H9 (cell line): ENCODE data around the gene KRTAP5-9. TPM values are rescaled to one million over a fixed set of nuclear protein-coding genes. Genes with fewer than 3 reads are reported as not detected.

Experiments used
- DNase-seq: peaks from one replicate; pipeline ENCODE4 v3.0.0-alpha.2; 2017
- H2AFZ ChIP-seq: one replicate; pipeline ENCODE4 v1.6.1; 2013; ENCODE audit warnings: mild to moderate bottlenecking, low read length, control low read depth, moderate library complexity
- H2AK5ac ChIP-seq: 2 replicates; pipeline ENCODE4 v1.6.1; 2013; ENCODE audit warnings: low read length, control low read depth, mixed read lengths; ENCODE audit not compliant: insufficient read length
- H2BK120ac ChIP-seq: one replicate; pipeline ENCODE4 v1.6.1; 2013; ENCODE audit warnings: low read depth, mild to moderate bottlenecking, low read length, control low read depth, inconsistent platforms; ENCODE audit not compliant: poor library complexity, severe bottlenecking
- H2BK12ac ChIP-seq: 2 replicates; pipeline ENCODE4 v1.6.1; 2013; ENCODE audit warnings: low read length, control low read depth, mixed read lengths, low read depth; ENCODE audit not compliant: insufficient read length
- H2BK15ac ChIP-seq: 2 replicates; pipeline ENCODE4 v1.6.1; 2013; ENCODE audit warnings: low read depth, low read length, control low read depth
- H2BK20ac ChIP-seq: one replicate; pipeline ENCODE4 v1.6.1; 2013; ENCODE audit warnings: low read depth, mild to moderate bottlenecking, low read length, control low read depth, inconsistent platforms; ENCODE audit not compliant: poor library complexity, severe bottlenecking
- H2BK5ac ChIP-seq: 2 replicates; pipeline ENCODE4 v1.6.1; 2013; ENCODE audit warnings: low read length, control low read depth, mixed read lengths; ENCODE audit not compliant: insufficient read length
- H3K14ac ChIP-seq: 2 replicates; pipeline ENCODE4 v1.6.1; 2013; ENCODE audit warnings: low read length, control low read depth; ENCODE audit not compliant: insufficient read depth
- H3K18ac ChIP-seq: 2 replicates; pipeline ENCODE4 v1.6.1; 2013; ENCODE audit warnings: low read depth, mild to moderate bottlenecking, mixed read lengths, low read length, control low read depth; ENCODE audit not compliant: insufficient read length
- H3K23ac ChIP-seq: 2 replicates; pipeline ENCODE4 v1.6.1; 2013; ENCODE audit warnings: low read length, control low read depth, mixed read lengths, low read depth; ENCODE audit not compliant: insufficient read length
- H3K23me2 ChIP-seq: 2 replicates; pipeline ENCODE4 v1.6.1; 2013; ENCODE audit warnings: low read depth, mild to moderate bottlenecking, mixed read lengths, low read length, control low read depth; ENCODE audit not compliant: insufficient read length, poor library complexity, severe bottlenecking
- H3K27ac ChIP-seq: 2 replicates; pipeline ENCODE4 v1.5.1; 2013; ENCODE audit warnings: low read length, control low read depth, mixed read lengths, low read depth; ENCODE audit not compliant: insufficient read length
- H3K27me3 ChIP-seq: 2 replicates; pipeline ENCODE4 v1.6.1; 2013; ENCODE audit warnings: low read length, control low read depth, inconsistent platforms; ENCODE audit not compliant: insufficient read depth
- H3K4ac ChIP-seq: 2 replicates; pipeline ENCODE4 v1.6.1; 2013; ENCODE audit warnings: low read depth, mild to moderate bottlenecking, control low read depth, inconsistent platforms, low read length, moderate library complexity
- H3K4me1 ChIP-seq: 2 replicates; pipeline ENCODE4 v1.6.1; 2013; ENCODE audit warnings: low read length, control low read depth, inconsistent platforms; ENCODE audit not compliant: insufficient read depth
- H3K4me2 ChIP-seq: 2 replicates; pipeline ENCODE4 v1.6.1; 2013; ENCODE audit warnings: low read length, control low read depth, mixed read lengths; ENCODE audit not compliant: insufficient read length, insufficient read depth
- H3K56ac ChIP-seq: 2 replicates; pipeline ENCODE4 v1.6.1; 2013; ENCODE audit warnings: low read depth, mild to moderate bottlenecking, mixed read lengths, low read length, control low read depth; ENCODE audit not compliant: insufficient read length
- H3K79me1 ChIP-seq: 2 replicates; pipeline ENCODE4 v1.6.1; 2013; ENCODE audit warnings: low read depth, mild to moderate bottlenecking, moderate library complexity, low read length, control low read depth, inconsistent platforms; ENCODE audit not compliant: insufficient read depth, poor library complexity, severe bottlenecking
- H3K79me2 ChIP-seq: 2 replicates; pipeline ENCODE4 v1.6.1; 2013; ENCODE audit warnings: low read length, control low read depth, inconsistent platforms; ENCODE audit not compliant: insufficient read depth
- H3K9ac ChIP-seq: 2 replicates; pipeline ENCODE4 v1.6.1; 2013; ENCODE audit warnings: low read length, control low read depth, mixed read lengths; ENCODE audit not compliant: insufficient read length; ENCODE audit errors: extremely low read depth
- H3K9me3 ChIP-seq: one replicate; pipeline ENCODE4 v1.6.1; 2013; ENCODE audit warnings: low read depth, low read length, inconsistent platforms; ENCODE audit not compliant: control insufficient read depth
- H3T11ph ChIP-seq: one replicate; pipeline ENCODE4 v1.6.1; 2013; ENCODE audit warnings: mild to moderate bottlenecking, low read length, control low read depth, inconsistent platforms
- H4K20me1 ChIP-seq: one replicate; pipeline ENCODE4 v1.6.1; 2013; ENCODE audit not compliant: control insufficient read depth, insufficient read length, insufficient read depth
- H4K5ac ChIP-seq: 2 replicates; pipeline ENCODE4 v1.6.1; 2013; ENCODE audit warnings: low read depth, mild to moderate bottlenecking, mixed read lengths, low read length, control low read depth; ENCODE audit not compliant: insufficient read length
- H4K8ac ChIP-seq: replicated peaks from 2 replicates; pipeline ENCODE4 v1.6.1; 2013; ENCODE audit warnings: low read length, control low read depth, mixed read lengths, low read depth; ENCODE audit not compliant: insufficient read length
- H4K91ac ChIP-seq: 2 replicates; pipeline ENCODE4 v1.6.1; 2013; ENCODE audit warnings: low read depth, mild to moderate bottlenecking, moderate library complexity, mixed read lengths, low read length, control low read depth; ENCODE audit not compliant: insufficient read length
- H3K27ac Mint-ChIP-seq, 3 experiments: 2 replicates in 2 of 3; 3 replicates in 1 of 3; pipeline ENCODE4 v1.8.0; 2020 to 2021; ENCODE audit warnings: mixed read lengths in 3 of 3, mild to moderate bottlenecking in 1 of 3, moderate library complexity in 1 of 3
- H3K27me3 Mint-ChIP-seq: 2 replicates; pipeline ENCODE4 v1.8.0; 2021; ENCODE audit warnings: low read depth, mild to moderate bottlenecking, moderate library complexity, mixed read lengths
- H3K36me3 Mint-ChIP-seq, 3 experiments: 2 replicates in 2 of 3; 3 replicates in 1 of 3; pipeline ENCODE4 v1.8.0; 2020 to 2021; ENCODE audit warnings: low read depth in 3 of 3, mixed read lengths in 3 of 3; ENCODE audit not compliant: insufficient read depth in 1 of 3
- H3K4me1 Mint-ChIP-seq, 2 experiments: 2 replicates each; pipeline ENCODE4 v1.8.0; 2020; ENCODE audit warnings: mixed read lengths in 2 of 2
- H3K4me3 Mint-ChIP-seq, 2 experiments: 2 replicates in 1 of 2; 3 replicates in 1 of 2; pipeline ENCODE4 v1.8.0; 2020 to 2021; ENCODE audit warnings: mild to moderate bottlenecking in 2 of 2, mixed read lengths in 2 of 2, moderate library complexity in 1 of 2
- H3K9me3 Mint-ChIP-seq, 2 experiments: 2 replicates in 1 of 2; 3 replicates in 1 of 2; pipeline ENCODE4 v1.8.0; 2020; ENCODE audit warnings: mild to moderate bottlenecking in 2 of 2, mixed read lengths in 2 of 2, moderate library complexity in 1 of 2
- CTCF ChIP-seq: fragments of 200-600 bp; sonication (generic); conservative IDR thresholded peaks from 3 replicates; pipeline ENCODE4 v1.8.0; 2021; ENCODE audit warnings: antibody characterized with exemption, mild to moderate bottlenecking
- WGBS: extraction: QIAGEN DNeasy Blood & Tissue Kit; methylation state at CpG from one replicate; pipeline ENCODE4 v1.1.7; 2013; ENCODE audit warnings: missing lambda C conversion rate, low lambda C conversion rate, mixed read lengths; ENCODE audit not compliant: insufficient read length; ENCODE audit errors: extremely low coverage; 5-methylcytosine and 5-hydroxymethylcytosine counted together
- total RNA-seq: library from RNA; stranded (reverse); gene quantifications from 2 replicates; pipeline ENCODE4 v1.2.1, GENCODE V29; 2021

KRTAP5-9 gene
- total RNA-seq, 1 experiment from 2014 or later: not detected

- no peak overlapping the region for H2AFZ ChIP-seq
- H4K91ac ChIP-seq: no peak overlapping the region
- H3K4ac ChIP-seq: no peak overlapping the region
- H4K8ac ChIP-seq: no peak overlapping the region
- H3K14ac ChIP-seq: no peak overlapping the region
- H3K79me1 ChIP-seq: no peaks in the 10 kb centered on the region
- WGBS: no CpG with 5 or more reads among the region's 11 CpGs
- no peaks in the 10 kb centered on the region for H3K27me3 ChIP-seq
- no peak overlapping the region for H3K9ac ChIP-seq
- H3K4me2 ChIP-seq: no peak overlapping the region
- H3K4me1 ChIP-seq: no peaks in the 10 kb centered on the region
- no peak overlapping the region for H3K23ac ChIP-seq
- H3K18ac ChIP-seq: no peak overlapping the region
- Mint-ChIP-seq H3K36me3 (no peaks in the 10 kb centered on the region), H3K27ac (no peak overlapping the region), H3K9me3 (no peaks in the 10 kb centered on the region), H3K27me3 (peaks cover 8% of the 10 kb centered on the region), H3K4me3 (no peak overlapping the region), H3K4me1 (no peaks in the 10 kb centered on the region; a peak in 1 of 4 replicates)
- TF ChIP-seq CTCF: no peak
- no peaks in the 10 kb centered on the region for H3K23me2 ChIP-seq
- no peaks in the 10 kb centered on the region for H3K79me2 ChIP-seq
- H4K20me1 ChIP-seq: no peaks in the 10 kb centered on the region
- H2BK5ac ChIP-seq: no peak overlapping the region
- no peaks in the 10 kb centered on the region for H3K9me3 ChIP-seq
- no peak overlapping the region for H2BK120ac ChIP-seq
- no peak overlapping the region for H3K56ac ChIP-seq
- H4K5ac ChIP-seq: no peak overlapping the region
- no peak overlapping the region for H3K27ac ChIP-seq
- no peak overlapping the region for H2BK20ac ChIP-seq
- no peak overlapping the region for H2AK5ac ChIP-seq
- no peak overlapping the region for H2BK12ac ChIP-seq
- H2BK15ac ChIP-seq: no peak overlapping the region
- no peak overlapping the region for H3T11ph ChIP-seq
- DNase-seq: no peak
Observed at GRCh38 chr11:71530602-71531001, 17.6 kb upstream of the KRTAP5-9 start.
